A549 treated with CORT108297 at 1 μM for 4 hours (cell line): ENCODE measurements around the gene LNPK. TPM values are rescaled to one million over a fixed set of nuclear protein-coding genes. Genes with fewer than 3 reads are reported as not detected.

Experiments used
- total RNA-seq: library from RNA; stranded (reverse); fragments of 200-300 nt; extraction: Qiagen RNA extraction; gene quantifications from 5 replicates; pipeline ENCODE4 v1.2.3, GENCODE V29; 2022

The LNPK gene, protein sequence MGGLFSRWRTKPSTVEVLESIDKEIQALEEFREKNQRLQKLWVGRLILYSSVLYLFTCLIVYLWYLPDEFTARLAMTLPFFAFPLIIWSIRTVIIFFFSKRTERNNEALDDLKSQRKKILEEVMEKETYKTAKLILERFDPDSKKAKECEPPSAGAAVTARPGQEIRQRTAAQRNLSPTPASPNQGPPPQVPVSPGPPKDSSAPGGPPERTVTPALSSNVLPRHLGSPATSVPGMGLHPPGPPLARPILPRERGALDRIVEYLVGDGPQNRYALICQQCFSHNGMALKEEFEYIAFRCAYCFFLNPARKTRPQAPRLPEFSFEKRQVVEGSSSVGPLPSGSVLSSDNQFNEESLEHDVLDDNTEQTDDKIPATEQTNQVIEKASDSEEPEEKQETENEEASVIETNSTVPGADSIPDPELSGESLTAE
- total RNA-seq: 11.8 to 15.1 TPM (median 13.1 TPM) in 5 replicates

DNA sequence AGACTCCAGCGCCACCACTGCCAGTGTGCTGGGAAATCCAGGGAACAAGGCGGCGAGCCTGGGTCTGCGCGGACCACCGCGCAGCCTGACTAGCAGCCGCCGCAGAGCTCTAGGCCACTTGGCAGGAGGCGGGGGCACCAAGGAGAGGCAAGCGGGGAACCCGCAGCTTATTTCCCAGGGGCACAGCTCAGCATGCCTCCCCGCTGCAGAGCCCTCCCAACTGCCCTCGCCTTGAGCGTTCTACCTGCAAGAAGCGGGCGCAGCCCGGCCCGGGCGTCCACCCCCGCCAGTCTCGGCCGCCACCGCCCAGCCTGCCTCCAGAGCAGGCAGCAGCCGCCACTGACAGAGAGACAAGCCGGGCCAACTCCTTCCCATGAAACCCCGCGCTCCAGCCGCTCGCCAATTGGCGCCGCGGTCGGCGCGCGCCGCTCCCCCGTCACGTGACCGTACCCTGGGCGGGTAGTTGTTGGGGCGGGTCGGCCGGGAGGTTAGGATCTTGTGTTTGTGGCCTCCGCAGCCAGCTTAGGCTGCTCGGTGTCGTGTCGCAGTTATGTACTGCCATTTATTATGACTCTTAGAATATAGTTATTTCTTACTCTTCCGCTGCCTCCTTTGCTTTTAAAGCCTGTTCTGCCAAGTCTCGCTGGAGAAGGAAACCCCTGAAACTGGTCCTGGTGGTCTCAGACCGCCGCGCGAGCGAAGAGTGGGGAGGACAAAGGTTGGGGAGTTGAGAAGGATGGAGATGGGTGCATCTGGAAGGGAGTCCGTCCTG is at the start of gene LNPK:
Gene LNPK (minus strand): TSS at position 352 of the 772 bp plus-strand sequence. CDS start 6,683 bp downstream, outside the sequence.

Other genes starting within 250 kb of the LNPK start
- not detected in 5 replicates for gene EVX2, start 81.7 kb upstream of the LNPK start, total RNA-seq
- gene HOXD13, start 90.5 kb upstream of the LNPK start, total RNA-seq: 0.16 to 0.27 TPM (median 0.23 TPM) in 5 replicates
- not detected in 5 replicates for gene HOXD12, start 97.5 kb upstream of the LNPK start, total RNA-seq
- 6.2 to 9.1 TPM (median 7.8 TPM) in 5 replicates for gene HOXD11, start 105.0 kb upstream of the LNPK start, total RNA-seq
- 5.3 to 7.2 TPM (median 6.8 TPM) in 5 replicates for gene HOXD10, start 114.5 kb upstream of the LNPK start, total RNA-seq
- gene HOXD9, start 120.5 kb upstream of the LNPK start, total RNA-seq: 0.82 to 1.7 TPM (median 1.5 TPM) in 5 replicates
- gene HOXD8, start 127.4 kb upstream of the LNPK start, total RNA-seq: 4.6 to 6.1 TPM (median 5.4 TPM) in 5 replicates
- gene HOXD4, start 149.3 kb upstream of the LNPK start, total RNA-seq: 0.14 to 0.62 TPM (median 0.49 TPM) in 5 replicates
- gene HOXD3, start 155.0 kb upstream of the LNPK start, total RNA-seq: 0.08 to 0.30 TPM (median 0.18 TPM) in 4 of 5 replicates, not detected in the other
- gene HOXD1, start 186.4 kb upstream of the LNPK start, total RNA-seq: 0.16 to 0.32 TPM (median 0.18 TPM) in 5 replicates